ENCODE data around the gene B3GALT4.

GRCh38 chr6:33279971-33280511, 3.1 kb downstream of the B3GALT4 start:
- TF ChIP-seq, protein P1, sequence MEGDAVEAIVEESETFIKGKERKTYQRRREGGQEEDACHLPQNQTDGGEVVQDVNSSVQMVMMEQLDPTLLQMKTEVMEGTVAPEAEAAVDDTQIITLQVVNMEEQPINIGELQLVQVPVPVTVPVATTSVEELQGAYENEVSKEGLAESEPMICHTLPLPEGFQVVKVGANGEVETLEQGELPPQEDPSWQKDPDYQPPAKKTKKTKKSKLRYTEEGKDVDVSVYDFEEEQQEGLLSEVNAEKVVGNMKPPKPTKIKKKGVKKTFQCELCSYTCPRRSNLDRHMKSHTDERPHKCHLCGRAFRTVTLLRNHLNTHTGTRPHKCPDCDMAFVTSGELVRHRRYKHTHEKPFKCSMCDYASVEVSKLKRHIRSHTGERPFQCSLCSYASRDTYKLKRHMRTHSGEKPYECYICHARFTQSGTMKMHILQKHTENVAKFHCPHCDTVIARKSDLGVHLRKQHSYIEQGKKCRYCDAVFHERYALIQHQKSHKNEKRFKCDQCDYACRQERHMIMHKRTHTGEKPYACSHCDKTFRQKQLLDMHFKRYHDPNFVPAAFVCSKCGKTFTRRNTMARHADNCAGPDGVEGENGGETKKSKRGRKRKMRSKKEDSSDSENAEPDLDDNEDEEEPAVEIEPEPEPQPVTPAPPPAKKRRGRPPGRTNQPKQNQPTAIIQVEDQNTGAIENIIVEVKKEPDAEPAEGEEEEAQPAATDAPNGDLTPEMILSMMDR (IDR thresholded peaks at IDR 0.05; ENCODE audit: low read length), result peak; percentile 38
- no peak for TF ChIP-seq EZH2 (optimal IDR thresholded peaks at IDR 0.05; ENCODE audit: low read depth, low read length)
